Gastrocnemius medialis (tissue), 4 donors: ENCODE results near the gene ZNF653. TPM values are rescaled to one million over a fixed set of nuclear protein-coding genes. Genes with fewer than 3 reads are reported as not detected.
"Not testable (repeated sequence)": the region's sequence is repeated elsewhere in the genome, so short reads cannot be mapped to it uniquely, and the experiment has no call there.

Source experiments
- ATAC-seq, 2 donors: fragments of 150-250 bp; one replicate each; pipeline ENCODE4 v1.9.1; 2016
- DNase-seq, 2 donors: peaks; one replicate each; pipeline ENCODE4 v3.0.0-alpha.2; 2019
- H3K27ac ChIP-seq, 4 donors: fragments of 200-600 bp; sonication (generic); 1 replicate in 1 of 4; 2 replicates in 3 of 4; pipeline ENCODE4 v1.5.1; 2016 to 2018; ENCODE audit warnings: mild to moderate bottlenecking in 2 of 4, moderate library complexity in 1 of 4
- H3K27me3 ChIP-seq, 3 donors: fragments of 200-600 bp; sonication (generic) in 2 of 3; 1 replicate in 1 of 3; 2 replicates in 2 of 3; pipeline versions ENCODE4 v1.5.1 to v1.6.0; 2016 to 2019; ENCODE audit warnings: mild to moderate bottlenecking in 1 of 3, moderate library complexity in 1 of 3
- H3K36me3 ChIP-seq, 2 donors: fragments of 200-600 bp; sonication (generic) in 1 of 2; one replicate each; pipeline ENCODE4 v1.5.1; 2017 to 2018
- H3K4me1 ChIP-seq, 2 donors: fragments of 200-600 bp; sonication (generic) in 1 of 2; one replicate each; pipeline ENCODE4 v1.5.1; 2016 to 2017; ENCODE audit warnings: mild to moderate bottlenecking in 2 of 2
- H3K4me3 ChIP-seq, 4 donors: fragments of 200-600 bp; sonication (generic) in 3 of 4; 1 replicate in 1 of 4; 2 replicates in 3 of 4; pipeline ENCODE4 v1.5.1; 2016 to 2019; ENCODE audit warnings: mild to moderate bottlenecking in 2 of 4
- H3K9me3 ChIP-seq, 3 donors: fragments of 200-600 bp; sonication (generic) in 2 of 3; 1 replicate in 1 of 3; 2 replicates in 2 of 3; pipeline ENCODE4 v1.5.1; 2016 to 2019
- POLR2A ChIP-seq, 2 donors: fragments of 450-650 bp; IDR thresholded peaks; one replicate each; pipeline ENCODE4 v1.6.1; 2017; ENCODE audit warnings: antibody characterized with exemption in 2 of 2, mild to moderate bottlenecking in 2 of 2, moderate library complexity in 2 of 2
- in situ Hi-C, 4 donors: fragments of 200-750 bp; cut with MboI; loops; one replicate each; pipeline versions ENCODE4 v1.15.0 to v1.8.0; 2017; ENCODE audit warnings: low sequenced_read_pairs in 4 of 4
- intact Hi-C: fragments of 100-400 bp; cut with DNase I; formaldehyde crosslinking; loops from one replicate; pipeline ENCODE4 v1.15.1; 2023; ENCODE audit warnings: low total_unique reads
- total RNA-seq, 4 donors: library from RNA; depleted of rRNA; stranded (reverse); fragments of >200 nt; gene quantifications; one replicate each; pipeline versions ENCODE4 v1.1.0 to v1.2.3, GENCODE V29; 2016
- TF ChIP-seq, protein P1 (sequence below), 5 experiments: fragments of 450-650 bp in 3 of 5; fragments of 200-600 bp in 2 of 5; sonication (generic) in 2 of 5; IDR thresholded peaks in 4 of 5; conservative IDR thresholded peaks in 1 of 5; 1 replicate in 4 of 5; 2 replicates in 1 of 5; pipeline ENCODE4 v1.5.1; 2016 to 2019; ENCODE audit warnings: antibody characterized with exemption in 5 of 5, mild to moderate bottlenecking in 3 of 5, moderate library complexity in 3 of 5

The ZNF653 gene
- total RNA-seq, 4 donors from 2014 or later = 5.6 to 25.8 (median 10.1) TPM

DNA sequence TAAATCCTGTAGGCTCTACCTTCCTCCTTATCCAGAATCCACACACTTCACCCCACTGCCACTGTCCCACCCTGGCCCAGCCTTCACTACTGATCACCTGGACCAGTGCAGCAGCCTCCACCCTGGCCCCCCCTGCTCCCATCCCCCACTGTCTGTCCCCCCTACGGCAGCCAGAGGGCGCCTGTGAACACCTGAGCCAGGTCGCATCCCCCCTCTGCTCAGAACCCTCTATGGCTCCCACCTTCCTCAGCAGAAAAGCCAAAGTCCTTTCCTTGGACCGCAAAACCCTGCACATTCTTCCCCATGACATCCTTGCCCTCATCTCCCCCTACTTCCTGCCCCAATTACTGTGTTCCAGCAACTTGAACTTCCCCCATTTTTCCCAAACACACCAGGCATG lies 45.4 kb downstream of the ZNF653 start:
- in situ Hi-C loops = no loop called here

DNA sequence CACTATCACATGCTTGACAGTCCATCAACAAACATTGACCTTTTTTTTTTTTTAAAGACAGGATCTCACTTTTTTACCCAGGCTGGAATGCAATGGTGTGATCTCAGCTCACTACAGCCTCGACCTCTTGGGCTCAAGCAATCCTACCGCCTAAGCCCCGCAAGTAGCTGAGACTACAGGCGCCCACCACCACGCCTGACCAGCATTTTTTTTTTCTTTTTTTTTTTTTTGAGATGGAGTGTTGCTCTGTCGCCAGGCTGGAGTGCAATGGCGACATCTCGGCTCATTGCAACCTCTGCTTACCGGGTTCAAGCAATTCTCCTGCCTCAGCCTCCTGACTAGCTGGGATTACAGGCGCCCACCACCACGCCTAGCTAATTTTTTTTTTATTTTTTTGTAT lies 46.7 kb downstream of the ZNF653 start:
- H3K27ac ChIP-seq, H3K4me1 ChIP-seq, H3K4me3 ChIP-seq, ATAC-seq, DNase-seq, in situ Hi-C loops, H3K36me3 ChIP-seq, H3K9me3 ChIP-seq, intact Hi-C loops: not testable (repeated sequence)
- peaks cover 13 to 14% (median 13%) of the 10 kb centered on the region in 3 donors for H3K27me3 ChIP-seq

More for the DNA sequence above, 45.4 kb downstream of the ZNF653 start:
- no peaks in the 10 kb centered on the region for H3K4me1 ChIP-seq
- intact Hi-C loops = no loop called here
- no peak overlapping the region for H3K27ac ChIP-seq
- TF ChIP-seq, protein P1, sequence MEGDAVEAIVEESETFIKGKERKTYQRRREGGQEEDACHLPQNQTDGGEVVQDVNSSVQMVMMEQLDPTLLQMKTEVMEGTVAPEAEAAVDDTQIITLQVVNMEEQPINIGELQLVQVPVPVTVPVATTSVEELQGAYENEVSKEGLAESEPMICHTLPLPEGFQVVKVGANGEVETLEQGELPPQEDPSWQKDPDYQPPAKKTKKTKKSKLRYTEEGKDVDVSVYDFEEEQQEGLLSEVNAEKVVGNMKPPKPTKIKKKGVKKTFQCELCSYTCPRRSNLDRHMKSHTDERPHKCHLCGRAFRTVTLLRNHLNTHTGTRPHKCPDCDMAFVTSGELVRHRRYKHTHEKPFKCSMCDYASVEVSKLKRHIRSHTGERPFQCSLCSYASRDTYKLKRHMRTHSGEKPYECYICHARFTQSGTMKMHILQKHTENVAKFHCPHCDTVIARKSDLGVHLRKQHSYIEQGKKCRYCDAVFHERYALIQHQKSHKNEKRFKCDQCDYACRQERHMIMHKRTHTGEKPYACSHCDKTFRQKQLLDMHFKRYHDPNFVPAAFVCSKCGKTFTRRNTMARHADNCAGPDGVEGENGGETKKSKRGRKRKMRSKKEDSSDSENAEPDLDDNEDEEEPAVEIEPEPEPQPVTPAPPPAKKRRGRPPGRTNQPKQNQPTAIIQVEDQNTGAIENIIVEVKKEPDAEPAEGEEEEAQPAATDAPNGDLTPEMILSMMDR (IDR thresholded peaks at IDR 0.05 in 4 of 5, conservative IDR thresholded peaks at IDR 0.05 in 1 of 5) = no peak
- no peak for TF ChIP-seq POLR2A (IDR thresholded peaks at IDR 0.05)
- ATAC-seq (no peak), DNase-seq (no peak)
- H3K4me3 ChIP-seq = no peak overlapping the region
- no peaks in the 10 kb centered on the region for H3K9me3 ChIP-seq
- H3K27me3 ChIP-seq = peaks cover 7 to 12% (median 10%) of the 10 kb centered on the region in 3 donors
- no peaks in the 10 kb centered on the region for H3K36me3 ChIP-seq

DNA sequence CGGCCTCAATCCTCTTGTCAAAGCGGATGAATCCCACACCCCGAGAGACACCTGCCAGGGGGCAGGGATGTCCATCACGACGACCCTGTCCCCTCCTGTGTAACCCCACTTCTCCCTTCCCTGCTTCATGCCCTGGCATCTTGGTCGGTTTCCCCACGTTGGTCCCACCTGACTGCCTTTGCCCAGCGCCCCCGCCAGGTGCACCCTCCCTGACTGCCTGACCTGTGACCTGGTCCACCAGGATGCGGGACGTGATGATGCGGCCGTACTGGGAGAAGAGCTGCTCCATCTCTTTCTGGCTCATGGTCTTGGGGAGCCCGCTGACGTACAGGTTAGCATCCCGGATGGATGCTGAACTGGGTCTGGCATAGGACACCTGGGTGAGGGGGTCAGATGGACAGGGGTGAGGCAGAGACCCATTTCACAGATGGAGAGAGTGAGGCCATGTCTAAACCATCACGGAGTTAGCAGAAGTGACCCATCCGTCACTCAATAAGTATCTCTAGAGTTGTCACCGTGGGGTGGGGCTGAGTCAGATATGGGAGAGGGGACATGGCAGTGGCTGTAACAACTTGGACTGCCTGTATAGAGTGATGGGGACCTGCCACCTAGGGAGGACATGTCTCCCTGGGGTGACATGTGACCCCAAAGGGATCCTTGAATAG lies 47.3 kb downstream of the ZNF653 start:
- ATAC-seq = no peak
- no peak for TF ChIP-seq POLR2A (IDR thresholded peaks at IDR 0.05)
- TF ChIP-seq, protein P1 (IDR thresholded peaks at IDR 0.05 in 4 of 5, conservative IDR thresholded peaks at IDR 0.05 in 1 of 5) = no peak
- in situ Hi-C loops = no loop called here
- H3K27me3 ChIP-seq = peaks cover 15 to 19% (median 16%) of the 10 kb centered on the region in 3 donors
- no peak overlapping the region for H3K27ac ChIP-seq
- no peak for DNase-seq
- no peaks in the 10 kb centered on the region for H3K36me3 ChIP-seq
- H3K4me1 ChIP-seq = no peaks in the 10 kb centered on the region
- H3K4me3 ChIP-seq = no peak overlapping the region
- intact Hi-C loops = no loop called here
- no peaks in the 10 kb centered on the region for H3K9me3 ChIP-seq

DNA sequence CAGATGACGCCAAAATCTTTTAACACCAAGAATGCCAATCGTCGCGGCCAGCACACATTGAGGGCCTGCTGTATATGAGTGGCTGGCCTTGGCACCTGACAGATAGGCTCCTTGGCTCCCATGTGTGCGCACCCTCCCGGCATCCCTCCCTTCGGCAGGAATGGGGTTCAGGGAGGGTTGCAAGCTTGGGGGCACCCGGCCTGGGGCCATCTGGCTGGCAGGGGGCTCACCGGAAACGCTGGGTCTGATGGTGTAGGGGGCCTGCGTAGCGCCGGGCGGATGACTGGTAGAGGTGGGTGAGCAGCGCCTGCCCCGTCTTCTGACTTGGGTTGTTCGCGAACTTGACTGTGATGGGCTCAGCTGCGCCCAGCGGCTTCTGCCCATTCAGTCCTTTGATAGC lies 47.8 kb downstream of the ZNF653 start:
- no peak for TF ChIP-seq POLR2A (IDR thresholded peaks at IDR 0.05)
- TF ChIP-seq, protein P1 (IDR thresholded peaks at IDR 0.05 in 4 of 5, conservative IDR thresholded peaks at IDR 0.05 in 1 of 5) = no peak
- peaks cover 21 to 25% (median 21%) of the 10 kb centered on the region in 3 donors for H3K27me3 ChIP-seq
- H3K27ac ChIP-seq = no peak overlapping the region
- H3K4me1 ChIP-seq = no peaks in the 10 kb centered on the region
- in situ Hi-C loops = no loop called here
- no peaks in the 10 kb centered on the region for H3K36me3 ChIP-seq
- intact Hi-C loops = no loop called here
- ATAC-seq (no peak), DNase-seq (no peak)
- H3K9me3 ChIP-seq = no peaks in the 10 kb centered on the region
- no peak overlapping the region for H3K4me3 ChIP-seq

DNA sequence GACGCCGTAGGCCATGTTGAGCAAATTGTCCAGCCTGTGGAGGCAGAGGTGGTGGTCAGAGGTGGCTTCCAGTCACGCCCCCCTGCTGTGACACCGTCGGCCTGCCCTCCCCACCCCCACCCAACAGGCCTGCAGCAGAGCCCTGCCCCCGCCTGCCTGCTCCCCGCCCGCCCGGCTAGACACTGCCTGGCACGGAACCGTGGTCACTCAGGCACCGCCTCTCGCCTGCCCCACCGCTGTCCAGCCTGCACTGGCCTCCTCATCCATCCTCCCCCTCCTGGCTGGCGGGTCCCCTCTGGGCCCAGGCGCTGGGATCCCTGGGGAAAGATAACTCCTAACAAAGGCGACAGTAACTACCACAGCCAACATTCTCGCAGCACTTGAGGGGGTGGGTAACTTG lies 48.5 kb downstream of the ZNF653 start:
- no peaks in the 10 kb centered on the region for H3K9me3 ChIP-seq
- no peak for DNase-seq
- TF ChIP-seq, protein P1 (IDR thresholded peaks at IDR 0.05 in 4 of 5, conservative IDR thresholded peaks at IDR 0.05 in 1 of 5) = no peak
- TF ChIP-seq POLR2A (IDR thresholded peaks at IDR 0.05) = no peak
- no peaks in the 10 kb centered on the region for H3K4me1 ChIP-seq
- H3K27me3 ChIP-seq = peaks cover 22 to 29% (median 26%) of the 10 kb centered on the region in 3 donors
- no peaks in the 10 kb centered on the region for H3K36me3 ChIP-seq
- intact Hi-C loops (no loop called here), in situ Hi-C loops (no loop called here)
- H3K4me3 ChIP-seq = no peak overlapping the region
- no peak overlapping the region for H3K27ac ChIP-seq
- no peak for ATAC-seq
